Upper lobe of right lung (tissue), 1 donor: ENCODE data around the gene NAPSA. TPM values are rescaled to one million over a fixed set of nuclear protein-coding genes. Genes with fewer than 3 reads are reported as not detected.

Experiments used
- ATAC-seq: fragments of 200-7000 bp; cut with Tn5 transposase; one replicate; pipeline ENCODE4 v1.9.1; 2020; ENCODE audit warnings: mild to moderate bottlenecking, moderate library complexity
- DNase-seq: peaks from one replicate; pipeline ENCODE4 v3.0.0-alpha.2; 2020
- H3K27ac ChIP-seq: fragments of 200-600 bp; one replicate; pipeline ENCODE4 v1.8.0; 2022
- H3K27me3 ChIP-seq: fragments of 200-600 bp; one replicate; pipeline ENCODE4 v1.8.0; 2022; ENCODE audit warnings: mild to moderate bottlenecking
- H3K36me3 ChIP-seq: fragments of 200-600 bp; one replicate; pipeline ENCODE4 v1.8.0; 2022
- H3K4me1 ChIP-seq: fragments of 200-600 bp; one replicate; pipeline ENCODE4 v1.8.0; 2022
- H3K4me3 ChIP-seq: fragments of 200-600 bp; one replicate; pipeline ENCODE4 v1.8.0; 2022; ENCODE audit warnings: mild to moderate bottlenecking
- H3K9me3 ChIP-seq: fragments of 200-600 bp; one replicate; pipeline ENCODE4 v1.8.0; 2022
- CTCF ChIP-seq: fragments of 200-600 bp; IDR thresholded peaks from one replicate; pipeline ENCODE4 v1.8.0; 2022; ENCODE audit warnings: antibody characterized with exemption
- intact Hi-C: fragments of 100-400 bp; cut with DNase I; formaldehyde crosslinking; loops from one replicate; pipeline ENCODE4 v1.11.0; 2022
- total RNA-seq: library from RNA; stranded (reverse); fragmentation: NEBNext Ultra II Directional; extraction: Animal tissue kit (Norgen Biotek cat#: 25700); gene quantifications from one replicate; pipeline ENCODE4 v1.2.1, GENCODE V29; 2021
- donor health status: DM: no; HTN: yes; CAD: no; lungs with severe emphysema.

The NAPSA gene
- total RNA-seq, 1 donor from 2014 or later, result 1,895 TPM

DNA sequence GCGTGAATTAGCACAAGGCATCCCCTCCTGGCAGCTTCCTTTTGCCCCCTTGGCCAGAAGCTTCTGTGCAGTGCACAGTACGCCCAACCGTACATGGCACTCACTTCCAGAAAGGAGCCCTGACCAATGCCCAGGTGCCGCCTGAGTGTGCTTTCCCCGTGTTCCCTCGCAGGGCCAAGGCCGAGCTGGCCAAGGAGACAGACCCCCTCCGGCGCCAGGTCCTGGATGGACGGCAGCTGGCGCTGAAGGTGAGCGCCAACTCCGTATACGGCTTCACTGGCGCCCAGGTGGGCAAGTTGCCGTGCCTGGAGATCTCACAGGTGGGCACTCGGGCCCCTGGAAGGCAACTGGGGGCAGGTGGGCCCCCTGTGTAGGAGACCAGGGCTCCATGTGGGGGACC is 43.9 kb upstream of the NAPSA start:
- intact Hi-C loops, result no loop called here
- ATAC-seq (no peak), DNase-seq (no peak)
- H3K27ac ChIP-seq, result no peak overlapping the region
- H3K4me1 ChIP-seq, result no peaks in the 10 kb centered on the region
- H3K36me3 ChIP-seq, result peaks cover 11% of the 10 kb centered on the region
- H3K9me3 ChIP-seq, result no peaks in the 10 kb centered on the region
- no peak overlapping the region for H3K4me3 ChIP-seq
- no peak for TF ChIP-seq CTCF
- no peaks in the 10 kb centered on the region for H3K27me3 ChIP-seq

GRCh38 chr19:50406829-50407228 is 41.4 kb upstream of the NAPSA start:
- Histone ChIP-seq H3K27ac (no peak overlapping the region), H3K4me3 (no peak overlapping the region), H3K4me1 (no peaks in the 10 kb centered on the region), H3K9me3 (no peaks in the 10 kb centered on the region), H3K36me3 (peaks cover 22% of the 10 kb centered on the region), H3K27me3 (no peaks in the 10 kb centered on the region)
- intact Hi-C loops, result no loop called here
- ATAC-seq (no peak), DNase-seq (no peak)
- no peak for TF ChIP-seq CTCF

DNA sequence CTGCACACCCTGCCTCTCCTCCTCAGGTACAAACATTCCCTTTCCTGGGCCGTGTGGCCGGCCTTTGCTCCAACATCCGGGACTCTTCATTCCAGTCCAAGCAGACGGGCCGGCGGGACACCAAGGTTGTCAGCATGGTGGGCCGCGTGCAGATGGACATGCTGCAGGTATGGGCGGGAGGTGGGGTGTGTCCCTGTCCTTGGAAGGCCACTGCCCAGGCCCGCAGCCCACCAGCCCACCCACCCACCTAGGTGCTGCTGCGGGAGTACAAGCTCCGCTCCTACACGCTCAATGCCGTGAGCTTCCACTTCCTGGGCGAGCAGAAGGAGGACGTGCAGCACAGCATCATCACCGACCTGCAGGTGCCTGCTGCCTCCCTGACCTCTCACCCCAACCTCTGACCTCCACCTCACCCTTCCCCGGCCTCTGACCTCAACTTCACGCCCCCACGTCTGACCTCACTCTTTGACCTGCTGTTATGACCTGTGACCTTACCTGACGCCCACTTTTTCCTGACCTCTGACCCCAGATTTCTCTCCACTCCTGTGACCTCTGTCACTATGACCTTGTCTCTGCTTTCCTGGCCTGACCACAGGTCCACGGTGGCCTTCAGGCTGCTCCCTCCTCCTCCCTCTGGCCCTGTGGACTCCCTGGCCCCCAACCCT is 40.8 kb upstream of the NAPSA start:
- Histone ChIP-seq H3K9me3 (no peaks in the 10 kb centered on the region), H3K4me3 (no peak overlapping the region), H3K4me1 (no peaks in the 10 kb centered on the region), H3K27ac (no peak overlapping the region), H3K36me3 (peaks cover 22% of the 10 kb centered on the region), H3K27me3 (no peaks in the 10 kb centered on the region)
- ATAC-seq (no peak), DNase-seq (no peak)
- intact Hi-C loops, result no loop called here
- no peak for TF ChIP-seq CTCF

- ATAC-seq (peak; percentile 5), DNase-seq (no peak)
- H3K27me3 ChIP-seq, result no peaks in the 10 kb centered on the region
- no peaks in the 10 kb centered on the region for H3K4me1 ChIP-seq
- H3K36me3 ChIP-seq, result peaks cover 10% of the 10 kb centered on the region
- H3K4me3 ChIP-seq, result no peak overlapping the region
- TF ChIP-seq CTCF, result no peak
- no peak overlapping the region for H3K27ac ChIP-seq
- intact Hi-C loops, result no loop called here
- H3K9me3 ChIP-seq, result no peaks in the 10 kb centered on the region
Observed at GRCh38 chr19:50402544-50403301, 37.3 kb upstream of the NAPSA start.

- no peaks in the 10 kb centered on the region for H3K9me3 ChIP-seq
- peaks cover 10% of the 10 kb centered on the region for H3K36me3 ChIP-seq
- intact Hi-C loops, result no loop called here
- H3K27me3 ChIP-seq, result no peaks in the 10 kb centered on the region
- H3K4me3 ChIP-seq, result no peak overlapping the region
- no peak for DNase-seq
- ATAC-seq, result peak; percentile 18
- H3K27ac ChIP-seq, result no peak overlapping the region
- no peak for TF ChIP-seq CTCF
- H3K4me1 ChIP-seq, result no peaks in the 10 kb centered on the region
Observed at GRCh38 chr19:50401605-50402450, 36.4 kb upstream of the NAPSA start.
